HepG2 (cell line): ENCODE measurements around the gene CLDN20. TPM values are rescaled to one million over a fixed set of nuclear protein-coding genes. Genes with fewer than 3 reads are reported as not detected.

Experiments used
- AHDC1 ChIP-seq: sonication (generic); formaldehyde crosslinking; IDR thresholded peaks from 2 replicates; pipeline ENCODE4 v1.5.1; 2020; ENCODE audit warnings: mild to moderate bottlenecking, missing genetic modification reagents, borderline replicate concordance
- ARID2 ChIP-seq: sonication (generic); formaldehyde crosslinking; IDR thresholded peaks from 2 replicates; pipeline ENCODE4 v1.8.1; 2022; ENCODE audit warnings: mild to moderate bottlenecking, missing genetic modification reagents, borderline replicate concordance
- CHCHD3 ChIP-seq: sonication (generic); formaldehyde crosslinking; IDR thresholded peaks from 2 replicates; pipeline ENCODE4 v1.8.0; 2022; ENCODE audit warnings: mild to moderate bottlenecking, missing genetic modification reagents, moderate library complexity
- EHMT2 ChIP-seq: fragments of 200-600 bp; sonication (generic); IDR thresholded peaks from 2 replicates; pipeline ENCODE4 v1.7.0; 2017; ENCODE audit warnings: antibody characterized with exemption, low read depth, low read length, borderline replicate concordance
- HNRNPL ChIP-seq: fragments of 200-400 bp; formaldehyde crosslinking; IDR thresholded peaks from 2 replicates; pipeline ENCODE4 v1.6.1; 2017; ENCODE audit warnings: mild to moderate bottlenecking, low read depth, low read length
- MAZ ChIP-seq, 2 experiments: sonication (generic) in 1 of 2; formaldehyde crosslinking in 1 of 2; IDR thresholded peaks; 2 replicates each; pipeline versions ENCODE4 v1.5.0 to v1.6.1; 2012 to 2020; ENCODE audit warnings: low read depth in 2 of 2, mild to moderate bottlenecking in 2 of 2, borderline replicate concordance in 1 of 2, improper control_type of control experiment in 1 of 2, low read length in 1 of 2, missing genetic modification reagents in 1 of 2, moderate library complexity in 1 of 2
- MTA1 ChIP-seq: sonication (generic); formaldehyde crosslinking; IDR thresholded peaks from 2 replicates; pipeline ENCODE4 v1.4.0; 2020; ENCODE audit warnings: missing genetic modification reagents, mild to moderate bottlenecking, borderline replicate concordance
- NCOA5 ChIP-seq: sonication (generic); formaldehyde crosslinking; IDR thresholded peaks from 2 replicates; pipeline ENCODE4 v1.4.0; 2020; ENCODE audit warnings: missing genetic modification reagents
- PLSCR1 ChIP-seq: sonication (generic); formaldehyde crosslinking; IDR thresholded peaks from 2 replicates; pipeline ENCODE4 v1.5.0; 2020; ENCODE audit warnings: missing genetic modification reagents, mild to moderate bottlenecking, borderline replicate concordance
- RORA ChIP-seq: sonication (generic); formaldehyde crosslinking; IDR thresholded peaks from 2 replicates; pipeline ENCODE4 v1.5.0; 2020; ENCODE audit warnings: mild to moderate bottlenecking, missing genetic modification reagents, moderate library complexity
- SP1 ChIP-seq, 2 experiments: fragments of 450-650 bp in 1 of 2; sonication (generic) in 1 of 2; formaldehyde crosslinking in 1 of 2; IDR thresholded peaks; 2 replicates each; pipeline versions ENCODE4 v1.4.0 to v1.6.1; 2016 to 2020; ENCODE audit warnings: missing genetic modification reagents in 1 of 2
- ZNF562 ChIP-seq: sonication (generic); formaldehyde crosslinking; IDR thresholded peaks from 2 replicates; pipeline ENCODE4 v1.8.0; 2022; ENCODE audit warnings: missing genetic modification reagents, borderline replicate concordance
- ZNF629 ChIP-seq: sonication (generic); formaldehyde crosslinking; conservative IDR thresholded peaks from 2 replicates; pipeline ENCODE4 v1.5.0; 2020; ENCODE audit warnings: missing genetic modification reagents
- polyA plus RNA-seq, 8 experiments: library from polyadenylated mRNA; depleted of rRNA in 3 of 8; stranded (reverse) in 7 of 8; unstranded in 1 of 8; fragments of >200 nt; fragmentation: Illumina TruSeq in 4 of 8; extraction: Trizol in 4 of 8; gene quantifications; 2 replicates each; pipeline versions ENCODE4 v1.2.1 to v1.2.3, GENCODE V29; 2011 to 2016; ENCODE audit warnings: low read depth in 4 of 8, missing spikeins in 1 of 8, mixed read lengths in 1 of 8; ENCODE audit not compliant: insufficient read depth in 1 of 8
- total RNA-seq, 5 experiments: library from RNA; depleted of rRNA; stranded (reverse); fragments of >200 nt; fragmentation: Illumina TruSeq; extraction: Trizol; gene quantifications; 2 replicates each; pipeline ENCODE4 v1.2.3, GENCODE V29; 2016; ENCODE audit warnings: low read depth in 1 of 5
- TF ChIP-seq, protein P1 (sequence below): sonication (generic); formaldehyde crosslinking; conservative IDR thresholded peaks from 2 replicates; pipeline ENCODE4 v1.4.0; 2020; ENCODE audit warnings: missing genetic modification reagents
- TF ChIP-seq, protein P2 (sequence below): sonication (generic); formaldehyde crosslinking; IDR thresholded peaks from 2 replicates; pipeline ENCODE4 v1.5.1; 2020; ENCODE audit warnings: missing genetic modification reagents, mild to moderate bottlenecking, borderline replicate concordance
- TF ChIP-seq, protein P3 (sequence below): sonication (generic); formaldehyde crosslinking; IDR thresholded peaks from 2 replicates; pipeline ENCODE4 v1.5.0; 2020; ENCODE audit warnings: missing genetic modification reagents

CLDN20 gene
- total and polyA plus RNA-seq, 2 of the 13 experiments (the other 11 are each of a cell fraction or from before 2014, with no cell fraction given): not detected

DNA sequence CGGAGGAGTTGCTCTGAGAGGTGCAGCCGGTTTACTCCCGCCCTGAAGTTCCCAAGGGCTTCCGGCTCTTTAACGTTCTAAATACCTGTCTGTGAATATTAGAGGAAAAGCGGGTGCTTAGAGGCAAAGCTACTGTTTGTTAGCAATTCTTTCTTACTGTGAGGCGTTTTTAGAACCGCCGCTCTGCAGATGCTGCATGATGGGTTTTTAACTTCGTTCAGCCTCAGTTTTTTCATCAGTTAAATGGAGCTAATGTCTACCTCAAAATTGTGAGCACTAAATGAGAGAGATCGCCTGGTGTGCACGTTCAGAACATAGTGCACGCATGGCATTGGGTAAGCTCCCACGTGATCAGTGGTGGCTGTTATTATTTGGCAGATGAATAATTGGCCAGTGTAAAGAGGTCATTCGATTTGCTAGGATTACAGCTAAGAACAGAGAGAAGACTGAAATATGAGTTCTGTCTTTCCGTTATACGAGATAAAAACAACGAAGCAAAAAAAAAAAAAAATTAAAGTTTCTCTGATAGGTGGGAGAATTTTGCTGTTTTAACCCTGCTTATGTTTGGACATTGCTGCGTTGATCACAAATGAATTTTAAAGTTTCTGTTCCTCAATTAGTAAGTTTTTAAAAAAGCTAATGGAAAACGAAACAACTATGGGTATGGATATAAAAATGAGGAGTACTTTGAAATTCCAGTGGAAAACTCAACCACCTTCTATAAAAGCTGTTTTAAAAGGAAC is 51.1 kb downstream of the CLDN20 start (continued):
- TF ChIP-seq PLSCR1 (no peak), NCOA5 (CRISPR knock-in tag) (no peak), ZNF562 (CRISPR knock-in tag) (peak; percentile 49; the same call in 1 of the 2 replicates), MAZ (IDR thresholded peaks at IDR 0.05; ENCODE audit: borderline replicate concordance, low read depth, low read length) (no peak; the same call in 1 of the 2 replicates), MAZ (CRISPR knock-in tag; IDR thresholded peaks at IDR 0.05; ENCODE audit: low read depth) (peak; percentile 13; the same call in 1 of the 2 replicates), ARID2 (CRISPR knock-in tag) (peak; percentile 94), RORA (CRISPR knock-in tag) (no peak; the same call in 1 of the 2 replicates), ZNF629 (peak; percentile 99), AHDC1 (CRISPR knock-in tag) (no peak), EHMT2 (peak; percentile 53), SP1 (IDR thresholded peaks at IDR 0.05) (no peak), SP1 (CRISPR knock-in tag; IDR thresholded peaks at IDR 0.05) (no peak), MTA1 (CRISPR knock-in tag) (no peak), HNRNPL (no peak), CHCHD3 (no peak)
- TF ChIP-seq, protein P1, sequence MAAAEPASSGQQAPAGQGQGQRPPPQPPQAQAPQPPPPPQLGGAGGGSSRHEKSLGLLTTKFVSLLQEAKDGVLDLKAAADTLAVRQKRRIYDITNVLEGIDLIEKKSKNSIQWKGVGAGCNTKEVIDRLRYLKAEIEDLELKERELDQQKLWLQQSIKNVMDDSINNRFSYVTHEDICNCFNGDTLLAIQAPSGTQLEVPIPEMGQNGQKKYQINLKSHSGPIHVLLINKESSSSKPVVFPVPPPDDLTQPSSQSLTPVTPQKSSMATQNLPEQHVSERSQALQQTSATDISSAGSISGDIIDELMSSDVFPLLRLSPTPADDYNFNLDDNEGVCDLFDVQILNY (CRISPR knock-in tag): 0 out of 2 replicates have a peak, but pooled peaks have one; percentile 27
- TF ChIP-seq, protein P2, sequence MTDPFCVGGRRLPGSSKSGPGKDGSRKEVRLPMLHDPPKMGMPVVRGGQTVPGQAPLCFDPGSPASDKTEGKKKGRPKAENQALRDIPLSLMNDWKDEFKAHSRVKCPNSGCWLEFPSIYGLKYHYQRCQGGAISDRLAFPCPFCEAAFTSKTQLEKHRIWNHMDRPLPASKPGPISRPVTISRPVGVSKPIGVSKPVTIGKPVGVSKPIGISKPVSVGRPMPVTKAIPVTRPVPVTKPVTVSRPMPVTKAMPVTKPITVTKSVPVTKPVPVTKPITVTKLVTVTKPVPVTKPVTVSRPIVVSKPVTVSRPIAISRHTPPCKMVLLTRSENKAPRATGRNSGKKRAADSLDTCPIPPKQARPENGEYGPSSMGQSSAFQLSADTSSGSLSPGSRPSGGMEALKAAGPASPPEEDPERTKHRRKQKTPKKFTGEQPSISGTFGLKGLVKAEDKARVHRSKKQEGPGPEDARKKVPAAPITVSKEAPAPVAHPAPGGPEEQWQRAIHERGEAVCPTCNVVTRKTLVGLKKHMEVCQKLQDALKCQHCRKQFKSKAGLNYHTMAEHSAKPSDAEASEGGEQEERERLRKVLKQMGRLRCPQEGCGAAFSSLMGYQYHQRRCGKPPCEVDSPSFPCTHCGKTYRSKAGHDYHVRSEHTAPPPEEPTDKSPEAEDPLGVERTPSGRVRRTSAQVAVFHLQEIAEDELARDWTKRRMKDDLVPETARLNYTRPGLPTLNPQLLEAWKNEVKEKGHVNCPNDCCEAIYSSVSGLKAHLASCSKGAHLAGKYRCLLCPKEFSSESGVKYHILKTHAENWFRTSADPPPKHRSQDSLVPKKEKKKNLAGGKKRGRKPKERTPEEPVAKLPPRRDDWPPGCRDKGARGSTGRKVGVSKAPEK: no peak
- TF ChIP-seq, protein P3, sequence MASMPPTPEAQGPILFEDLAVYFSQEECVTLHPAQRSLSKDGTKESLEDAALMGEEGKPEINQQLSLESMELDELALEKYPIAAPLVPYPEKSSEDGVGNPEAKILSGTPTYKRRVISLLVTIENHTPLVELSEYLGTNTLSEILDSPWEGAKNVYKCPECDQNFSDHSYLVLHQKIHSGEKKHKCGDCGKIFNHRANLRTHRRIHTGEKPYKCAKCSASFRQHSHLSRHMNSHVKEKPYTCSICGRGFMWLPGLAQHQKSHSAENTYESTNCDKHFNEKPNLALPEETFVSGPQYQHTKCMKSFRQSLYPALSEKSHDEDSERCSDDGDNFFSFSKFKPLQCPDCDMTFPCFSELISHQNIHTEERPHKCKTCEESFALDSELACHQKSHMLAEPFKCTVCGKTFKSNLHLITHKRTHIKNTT (CRISPR knock-in tag): no peak
